Stomach (tissue), 4 donors: ENCODE results near the gene IRAK3.

ENCODE experiments used
- POLR2A ChIP-seq, 4 donors: fragments of 450-650 bp; IDR thresholded peaks; one replicate each; pipeline ENCODE4 v1.6.1; 2016; ENCODE audit warnings: antibody characterized with exemption in 4 of 4, control low read depth in 2 of 4, mild to moderate bottlenecking in 1 of 4, moderate library complexity in 1 of 4
- TF ChIP-seq, protein P1 (sequence below), 7 experiments: fragments of 450-650 bp in 4 of 7; fragments of 200-600 bp in 3 of 7; sonication (generic) in 3 of 7; IDR thresholded peaks; one replicate each; pipeline ENCODE4 v1.5.1; 2016 to 2019; ENCODE audit warnings: antibody characterized with exemption in 7 of 7, control low read depth in 2 of 7, mild to moderate bottlenecking in 1 of 7

DNA sequence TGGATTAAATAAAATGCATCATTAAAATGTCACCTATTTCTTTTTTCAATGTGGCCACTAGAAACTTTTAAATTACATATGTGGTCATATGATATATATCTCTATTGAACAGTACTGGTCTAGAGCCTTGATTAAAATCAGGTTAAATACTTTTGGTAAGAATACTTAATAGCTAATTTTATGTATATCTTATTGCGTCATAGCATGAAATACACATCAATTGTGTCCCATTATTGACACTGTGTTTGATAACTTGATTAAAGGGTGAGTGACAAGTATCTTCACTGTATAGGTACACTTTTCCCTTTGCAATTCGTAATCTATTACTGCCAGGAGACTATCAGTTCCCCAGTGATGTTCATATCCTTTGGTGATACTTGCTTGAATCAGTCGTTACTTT is 108.9 kb downstream of the IRAK3 start:
- TF ChIP-seq POLR2A (IDR thresholded peaks at IDR 0.05) = no peak
- TF ChIP-seq, protein P1, sequence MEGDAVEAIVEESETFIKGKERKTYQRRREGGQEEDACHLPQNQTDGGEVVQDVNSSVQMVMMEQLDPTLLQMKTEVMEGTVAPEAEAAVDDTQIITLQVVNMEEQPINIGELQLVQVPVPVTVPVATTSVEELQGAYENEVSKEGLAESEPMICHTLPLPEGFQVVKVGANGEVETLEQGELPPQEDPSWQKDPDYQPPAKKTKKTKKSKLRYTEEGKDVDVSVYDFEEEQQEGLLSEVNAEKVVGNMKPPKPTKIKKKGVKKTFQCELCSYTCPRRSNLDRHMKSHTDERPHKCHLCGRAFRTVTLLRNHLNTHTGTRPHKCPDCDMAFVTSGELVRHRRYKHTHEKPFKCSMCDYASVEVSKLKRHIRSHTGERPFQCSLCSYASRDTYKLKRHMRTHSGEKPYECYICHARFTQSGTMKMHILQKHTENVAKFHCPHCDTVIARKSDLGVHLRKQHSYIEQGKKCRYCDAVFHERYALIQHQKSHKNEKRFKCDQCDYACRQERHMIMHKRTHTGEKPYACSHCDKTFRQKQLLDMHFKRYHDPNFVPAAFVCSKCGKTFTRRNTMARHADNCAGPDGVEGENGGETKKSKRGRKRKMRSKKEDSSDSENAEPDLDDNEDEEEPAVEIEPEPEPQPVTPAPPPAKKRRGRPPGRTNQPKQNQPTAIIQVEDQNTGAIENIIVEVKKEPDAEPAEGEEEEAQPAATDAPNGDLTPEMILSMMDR (IDR thresholded peaks at IDR 0.05) = no peak
